PC-9 (cell line): ENCODE results near the gene SLAIN2. TPM values are rescaled to one million over a fixed set of nuclear protein-coding genes. Genes with fewer than 3 reads are reported as not detected.

Experiments used
- BruUV-seq: library from RNA; stranded (reverse); fragments of 400-500 nt; replicated peaks from 2 replicates; lab custom pipeline; 2021; lab: Mats Ljungman, UMichigan
- CTCF ChIA-PET: fragments of 300-600 bp; sonication (Branson Sonifier 250); formaldehyde crosslinking; loops from one replicate; lab custom pipeline; 2022; ENCODE audit warnings: antibody characterized with exemption; lab: Charles Lee
- POLR2A ChIA-PET: fragments of 300-600 bp; sonication (Branson Sonifier 250); formaldehyde crosslinking; loops from one replicate; lab custom pipeline; 2022; ENCODE audit warnings: antibody characterized with exemption; ENCODE audit not compliant: unreplicated experiment; lab: Charles Lee
- DNase-seq, 2 experiments: peaks; one replicate each; pipeline versions ENCODE4 v3.0.0 to v3.0.0-alpha.2; 2015 to 2022; ENCODE audit warnings: mixed read lengths in 1 of 2
- H2AFZ ChIP-seq: fragments of 200-600 bp; sonication (generic); 2 replicates; pipeline ENCODE4 v1.8.1; 2017; ENCODE audit warnings: antibody characterized with exemption
- H3F3A ChIP-seq: fragments of 200-600 bp; sonication (generic); 2 replicates; pipeline ENCODE4 v1.8.1; 2017; ENCODE audit warnings: antibody characterized with exemption, mild to moderate bottlenecking, low read depth; ENCODE audit not compliant: insufficient read depth
- H3K27ac ChIP-seq: fragments of 200-600 bp; sonication (generic); 2 replicates; pipeline ENCODE4 v1.6.1; 2016; ENCODE audit warnings: mixed run types
- H3K27me3 ChIP-seq: fragments of 200-600 bp; sonication (generic); 2 replicates; pipeline ENCODE4 v1.6.1; 2016; ENCODE audit warnings: low read depth, mixed run types; ENCODE audit not compliant: insufficient read depth
- H3K36me3 ChIP-seq: fragments of 200-600 bp; sonication (generic); 2 replicates; pipeline ENCODE4 v1.6.1; 2016; ENCODE audit warnings: low read depth, mixed run types
- H3K4me1 ChIP-seq: fragments of 200-600 bp; sonication (generic); replicated peaks from 2 replicates; pipeline ENCODE4 v1.6.1; 2016; ENCODE audit warnings: mixed run types; ENCODE audit not compliant: insufficient read depth
- H3K4me2 ChIP-seq: fragments of 200-600 bp; sonication (generic); 2 replicates; pipeline ENCODE4 v1.6.1; 2017; ENCODE audit warnings: mixed run types
- H3K4me3 ChIP-seq: fragments of 200-600 bp; sonication (generic); 2 replicates; pipeline ENCODE4 v1.6.1; 2016; ENCODE audit warnings: mixed run types
- H3K79me2 ChIP-seq: fragments of 200-600 bp; sonication (generic); 2 replicates; pipeline ENCODE4 v1.6.1; 2017; ENCODE audit warnings: low read depth, mixed run types
- H3K9me2 ChIP-seq: fragments of 200-600 bp; sonication (generic); 2 replicates; pipeline ENCODE4 v1.8.1; 2017; ENCODE audit warnings: mild to moderate bottlenecking; ENCODE audit not compliant: insufficient read depth
- H3K9me3 ChIP-seq: fragments of 200-600 bp; sonication (generic); 2 replicates; pipeline ENCODE4 v1.8.1; 2016; ENCODE audit warnings: low read depth; ENCODE audit not compliant: insufficient read depth
- H4K20me1 ChIP-seq: fragments of 200-600 bp; sonication (generic); 2 replicates; pipeline ENCODE4 v1.8.1; 2017; ENCODE audit not compliant: insufficient read depth
- CTCF ChIP-seq: fragments of 200-600 bp; sonication (generic); conservative IDR thresholded peaks from 2 replicates; pipeline ENCODE4 v1.6.1; 2017; ENCODE audit warnings: mixed run types, antibody characterized with exemption, mild to moderate bottlenecking, moderate library complexity
- EZH2 ChIP-seq: fragments of 200-600 bp; sonication (generic); IDR thresholded peaks from 2 replicates; pipeline ENCODE4 v1.8.0; 2017; ENCODE audit warnings: antibody characterized with exemption, low read depth
- intact Hi-C: fragments of 100-400 bp; cut with micrococcal nuclease; formaldehyde crosslinking; loops from one replicate; pipeline ENCODE4 v1.10.0; 2022; ENCODE audit not compliant: unreplicated experiment
- total RNA-seq: library from RNA; stranded (reverse); gene quantifications from 2 replicates; pipeline ENCODE4 v1.2.3, GENCODE V29; 2021

The SLAIN2 gene
- total RNA-seq, 1 experiment from 2014 or later, result 70.4 TPM

GRCh38 chr4:48347282-48347921 lies 6.1 kb downstream of the SLAIN2 start:
- Histone ChIP-seq H3K36me3 (no peaks in the 10 kb centered on the region), H3F3A (no peaks in the 10 kb centered on the region), H3K27me3 (no peaks in the 10 kb centered on the region), H3K9me3 (no peaks in the 10 kb centered on the region), H3K79me2 (peaks cover 100% of the 10 kb centered on the region), H2AFZ (no peak overlapping the region), H3K4me3 (no peak overlapping the region), H4K20me1 (peaks cover 4% of the 10 kb centered on the region; the same call in 1 of the 2 replicates), H3K27ac (no peak overlapping the region), H3K4me2 (no peak overlapping the region), H3K4me1 (peaks cover 27% of the 10 kb centered on the region), H3K9me2 (no peaks in the 10 kb centered on the region)
- ChIA-PET CTCF (no interaction called here), POLR2A (interaction anchor here (0.6 kb wide), 1 partner anchor 74 kb away, joined by 3 read pairs; no protein-coding TSS in a partner anchor)
- no peak for DNase-seq
- no TSS peak for BruUV-seq
- TF ChIP-seq EZH2, result no peak
- no peak for TF ChIP-seq CTCF
- intact Hi-C loops, result no loop called here

GRCh38 chr4:48350871-48351270 lies 9.5 kb downstream of the SLAIN2 start:
- Histone ChIP-seq H3K36me3 (peaks cover 5% of the 10 kb centered on the region; the same call in 1 of the 2 replicates), H3K4me2 (no peak overlapping the region), H3K79me2 (peaks cover 98% of the 10 kb centered on the region), H3F3A (no peaks in the 10 kb centered on the region), H2AFZ (no peak overlapping the region), H3K4me3 (no peak overlapping the region), H3K9me3 (no peaks in the 10 kb centered on the region), H4K20me1 (no peaks in the 10 kb centered on the region; the same call in 1 of the 2 replicates), H3K9me2 (no peaks in the 10 kb centered on the region), H3K27ac (no peak overlapping the region), H3K4me1 (0 out of 2 replicates have a peak, but pooled peaks cover 9% of the 10 kb centered on the region), H3K27me3 (no peaks in the 10 kb centered on the region)
- TF ChIP-seq EZH2 (no peak), CTCF (no peak)
- no TSS peak for BruUV-seq
- ChIA-PET CTCF (no interaction called here), POLR2A (interaction anchor here (0.6 kb wide), 1 partner anchor 40 kb away, joined by 3 read pairs; no protein-coding TSS in a partner anchor)
- DNase-seq, result no peak
- intact Hi-C loops, result no loop called here

GRCh38 chr4:48352793-48353192 lies 11.5 kb downstream of the SLAIN2 start:
- H3K27me3 ChIP-seq, result no peaks in the 10 kb centered on the region
- CTCF ChIA-PET, result no interaction called here

More at GRCh38 chr4:48352793-48353192, 11.5 kb downstream of the SLAIN2 start:
- H3K9me3 ChIP-seq, result no peaks in the 10 kb centered on the region
- H3K9me2 ChIP-seq, result no peaks in the 10 kb centered on the region
- POLR2A ChIA-PET, result no interaction called here
- H3K27ac ChIP-seq, result no peak overlapping the region
- no peak overlapping the region for H3K4me3 ChIP-seq
- intact Hi-C loops, result no loop called here
- no peaks in the 10 kb centered on the region for H3F3A ChIP-seq
- no peak overlapping the region for H2AFZ ChIP-seq
- H3K4me2 ChIP-seq, result no peak overlapping the region
- H3K79me2 ChIP-seq, result peaks cover 95% of the 10 kb centered on the region
- TF ChIP-seq CTCF (no peak), EZH2 (no peak)
- DNase-seq, result no peak
- H3K36me3 ChIP-seq, result peaks cover 5% of the 10 kb centered on the region; the same call in 1 of the 2 replicates
- BruUV-seq, result no TSS peak
- H3K4me1 ChIP-seq, result no peaks in the 10 kb centered on the region
- H4K20me1 ChIP-seq, result no peaks in the 10 kb centered on the region
